HG03025 (cell line): ENCODE results near the gene NOTCH2.
"Not testable (repeated sequence)": the region's sequence is repeated elsewhere in the genome, so short reads cannot be mapped to it uniquely, and the experiment has no call there.

Source experiments
- ATAC-seq: cut with Tn5 transposase; IDR thresholded peaks from one replicate; pipeline ENCODE4 v1.9.1; 2021; ENCODE audit warnings: mild to moderate bottlenecking, moderate library complexity; ENCODE audit not compliant: unreplicated experiment, low FRiP score

NOTCH2 gene

DNA sequence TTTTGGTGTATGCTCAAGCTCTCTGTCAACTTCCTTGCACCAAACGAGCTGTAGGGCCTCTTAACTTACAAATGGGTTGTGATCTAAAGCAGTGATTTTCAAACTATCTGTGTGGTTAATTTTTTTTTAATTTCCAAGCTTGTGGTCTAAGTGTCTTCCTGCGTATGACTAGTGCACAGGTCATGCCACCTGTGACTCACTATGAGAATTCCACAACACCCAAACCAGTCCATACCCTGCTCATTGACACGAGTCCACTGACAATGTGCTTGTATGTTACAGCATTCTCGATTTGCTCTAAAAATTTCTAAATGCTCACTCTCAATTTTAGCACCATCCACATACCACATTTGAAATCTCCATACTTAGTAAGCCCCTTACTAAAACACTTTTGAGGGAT, 18.5 kb upstream of the NOTCH2 start:
- not testable (repeated sequence) for ATAC-seq

DNA sequence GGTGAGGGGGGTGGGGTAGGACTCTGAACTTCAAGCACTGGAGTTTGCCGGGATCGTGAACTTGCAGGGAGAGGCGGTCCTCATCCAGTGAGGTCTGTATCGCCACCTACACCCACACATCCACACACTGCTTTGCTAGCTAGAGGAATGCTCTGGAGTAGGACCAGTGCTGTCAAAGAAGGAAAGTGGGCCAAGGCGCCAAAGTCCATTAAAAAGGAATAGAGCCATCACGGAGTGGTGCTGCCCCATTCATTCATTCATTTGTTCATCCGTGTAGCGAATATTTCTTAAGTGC, 405 bp upstream of the NOTCH2 start:
- ATAC-seq: not testable (repeated sequence)

DNA sequence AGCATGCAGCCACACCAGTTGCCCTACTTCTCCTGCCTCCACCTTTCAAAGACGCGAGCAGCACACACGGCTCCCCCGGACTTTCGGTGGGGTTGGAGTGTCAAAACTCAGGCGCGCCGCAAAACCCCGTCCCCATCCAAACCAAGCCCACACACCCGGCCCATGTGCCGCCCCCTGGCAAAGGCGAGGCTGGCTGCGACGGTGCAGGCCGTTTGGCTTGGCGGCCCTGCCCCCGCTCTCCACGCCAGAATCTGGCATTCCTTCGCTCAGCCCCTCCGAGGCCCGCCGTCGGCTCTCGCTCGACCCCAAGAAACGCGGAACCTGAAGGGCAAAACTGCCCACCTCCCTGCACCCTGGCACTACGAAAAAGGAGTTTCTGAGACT, 787 bp downstream of the NOTCH2 start:
- not testable (repeated sequence) for ATAC-seq

DNA sequence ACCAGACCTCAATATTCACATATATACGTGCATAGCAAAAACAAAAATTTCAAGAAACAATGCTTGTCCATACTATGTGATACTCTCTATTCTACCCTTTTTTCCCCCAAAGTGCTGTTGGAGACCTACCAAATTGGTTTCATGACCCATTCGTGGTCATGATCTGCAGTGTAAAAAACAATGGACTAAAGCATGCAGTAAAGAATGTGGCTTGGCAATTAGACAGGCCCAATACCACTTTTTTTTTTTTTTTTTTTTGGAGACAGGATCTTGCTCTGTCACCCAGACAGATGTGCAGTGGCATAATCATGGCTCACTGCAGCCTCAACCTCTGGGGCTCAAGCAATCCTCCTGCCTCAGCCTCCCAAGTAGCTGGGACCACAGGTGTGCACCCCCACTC, 21.3 kb downstream of the NOTCH2 start:
- ATAC-seq: not testable (repeated sequence)

DNA sequence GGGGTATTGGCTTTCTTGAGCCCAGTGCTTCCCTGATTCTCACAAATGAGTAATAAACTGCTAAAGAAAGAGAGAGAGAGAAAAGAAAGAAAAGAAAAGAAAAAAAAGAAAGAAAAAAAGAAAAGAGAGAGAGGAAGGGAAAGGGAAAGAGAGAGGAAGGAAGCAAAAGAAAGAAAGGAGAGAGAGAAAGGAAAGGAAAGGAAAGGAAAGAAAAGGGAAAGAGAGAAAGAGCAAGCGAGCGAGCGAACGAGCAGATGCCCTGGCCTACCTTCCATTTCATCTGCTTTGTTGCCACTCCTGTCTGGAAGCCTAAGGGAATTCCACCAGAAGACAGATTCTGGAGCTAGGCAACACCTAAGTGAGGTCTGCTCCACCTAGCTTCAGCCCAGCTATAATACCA, 27.7 kb downstream of the NOTCH2 start:
- not testable (repeated sequence) for ATAC-seq

DNA sequence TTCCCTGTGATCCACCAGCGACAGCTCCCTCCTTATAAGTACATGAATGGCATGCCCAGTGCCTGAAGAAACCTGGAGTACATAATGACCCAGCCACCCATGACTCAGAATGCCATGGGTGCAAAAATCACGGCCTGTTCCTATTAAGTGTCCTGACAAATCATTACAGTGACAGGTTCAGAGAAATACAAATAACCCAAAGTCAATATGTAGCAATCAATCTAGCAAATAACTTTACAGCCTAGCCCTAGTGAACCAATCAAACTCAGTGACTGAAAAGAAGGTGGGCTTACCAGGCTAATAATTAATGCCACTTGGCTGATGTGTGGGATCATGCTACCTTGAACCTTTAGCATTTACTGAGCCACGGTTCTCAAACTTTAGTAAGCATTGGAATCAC, 37.2 kb downstream of the NOTCH2 start:
- ATAC-seq: not testable (repeated sequence)

DNA sequence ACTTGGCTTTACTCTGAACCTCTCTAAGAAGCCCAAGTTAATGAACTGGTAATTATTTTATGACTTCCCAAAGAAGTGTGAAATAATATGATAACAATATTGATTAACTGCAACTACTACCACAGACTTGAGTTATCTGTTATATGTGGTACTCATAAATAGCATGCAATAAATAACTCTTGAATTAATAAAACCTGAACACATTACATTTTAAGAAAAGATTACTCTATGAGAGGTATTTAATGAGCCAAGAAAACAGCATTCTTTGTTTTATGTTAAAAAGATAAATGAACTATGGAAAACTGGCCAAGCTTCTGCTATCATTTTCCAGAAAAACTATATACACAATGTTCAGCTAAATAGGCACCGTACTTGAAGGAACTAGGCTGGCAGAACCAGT, 45.7 kb downstream of the NOTCH2 start:
- ATAC-seq: not testable (repeated sequence)

DNA sequence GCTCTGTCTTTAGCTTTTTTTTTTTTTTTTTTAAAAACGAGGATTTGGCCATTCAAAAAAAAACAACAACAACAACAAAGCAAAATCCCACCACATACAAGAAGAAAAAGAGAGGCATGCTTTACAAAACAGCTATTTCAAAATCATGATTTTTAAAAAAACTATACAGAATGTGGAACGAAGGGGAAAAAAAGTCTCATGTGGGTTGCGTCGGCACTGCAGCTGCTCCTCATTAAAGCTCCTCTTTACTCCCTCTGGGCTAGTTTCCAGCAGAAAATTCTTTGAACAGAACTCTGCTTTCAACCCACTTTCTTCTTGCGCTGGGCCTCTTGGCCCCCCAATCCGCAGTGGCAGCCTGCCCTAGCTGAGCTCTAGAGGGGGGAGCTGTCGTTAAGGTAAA, 54.5 kb downstream of the NOTCH2 start:
- not testable (repeated sequence) for ATAC-seq

DNA sequence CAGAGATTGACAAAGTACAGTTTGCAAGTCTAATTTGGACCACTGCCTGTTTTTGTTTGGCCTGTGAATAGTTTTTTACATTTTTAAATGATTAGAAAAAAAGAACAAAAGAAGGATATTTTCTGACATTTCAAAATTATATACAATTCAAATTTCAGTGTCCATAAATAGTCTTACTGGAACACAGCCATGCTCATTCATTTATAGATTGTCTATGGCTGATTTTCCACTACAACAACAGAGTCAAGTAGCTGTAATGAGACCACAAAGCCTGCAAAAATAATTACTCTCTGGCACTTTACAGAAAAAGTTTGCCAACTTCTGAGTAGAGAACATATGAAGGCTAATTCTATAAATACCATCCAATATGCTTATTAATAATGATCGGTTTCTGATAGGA, 61.1 kb downstream of the NOTCH2 start:
- not testable (repeated sequence) for ATAC-seq

DNA sequence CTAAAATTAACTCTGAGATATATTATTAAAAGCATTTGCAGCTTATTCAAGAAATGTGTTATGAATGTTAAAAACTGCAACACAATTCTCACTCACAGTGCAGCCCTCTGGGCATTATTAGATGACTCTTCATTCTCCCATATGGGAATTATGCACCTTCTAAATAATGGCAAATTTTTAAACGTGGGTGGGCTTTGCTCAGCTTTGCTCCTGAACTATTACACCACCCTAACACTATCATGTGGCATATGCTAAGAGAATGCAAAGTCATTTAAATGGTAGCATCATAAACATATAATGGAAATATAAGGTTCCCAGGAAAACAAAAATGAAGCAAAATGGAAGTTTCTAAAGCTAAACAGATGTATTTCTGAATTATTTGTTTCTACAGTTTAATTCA, 61.6 kb downstream of the NOTCH2 start:
- not testable (repeated sequence) for ATAC-seq

DNA sequence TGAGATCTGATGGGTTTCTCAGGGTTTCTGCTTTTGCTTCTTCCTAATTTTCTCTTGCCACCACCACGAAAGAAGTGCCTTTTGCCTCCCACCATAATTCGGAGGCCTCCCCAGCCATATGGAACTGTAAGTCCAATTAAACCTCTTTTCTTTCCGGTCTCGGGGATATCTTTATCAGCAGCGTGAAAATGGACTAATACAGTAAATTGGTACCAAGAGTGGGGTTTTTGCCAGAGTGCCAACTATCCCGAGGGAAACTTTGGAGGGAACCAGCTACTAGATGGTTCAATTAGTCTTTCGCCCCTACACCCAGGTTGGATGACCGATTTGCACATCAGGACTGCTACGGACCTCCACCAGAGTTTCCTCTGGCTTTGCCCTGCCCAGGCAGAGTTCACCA, 68.4 kb downstream of the NOTCH2 start:
- not testable (repeated sequence) for ATAC-seq

DNA sequence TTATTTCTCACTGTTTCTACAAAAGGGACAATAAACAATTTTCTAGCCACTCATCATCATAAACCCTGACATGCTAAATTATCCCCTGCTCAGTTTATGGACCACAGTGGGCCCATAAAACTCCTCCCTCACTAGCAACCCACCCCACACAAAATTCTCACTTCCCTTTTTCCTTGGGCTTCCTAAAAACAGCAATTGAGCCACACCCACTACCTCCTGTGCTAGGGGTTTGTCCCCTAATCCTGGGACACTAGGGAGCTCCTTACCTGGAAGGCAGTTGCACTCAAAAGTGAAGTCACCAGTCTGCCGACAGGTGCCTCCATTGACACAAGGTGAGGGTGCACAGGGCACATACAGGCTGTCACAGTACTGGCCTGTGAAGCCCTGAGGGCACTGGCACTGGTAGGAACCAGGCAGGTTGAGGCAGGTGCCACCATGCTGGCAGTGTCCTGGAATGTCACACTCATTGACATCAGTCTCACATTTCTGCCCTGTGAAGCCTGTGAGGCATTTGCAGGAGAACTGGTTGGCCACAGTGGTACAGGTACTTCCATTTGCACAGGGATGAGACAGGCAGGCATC, 72.6 kb downstream of the NOTCH2 start:
- not testable (repeated sequence) for ATAC-seq

DNA sequence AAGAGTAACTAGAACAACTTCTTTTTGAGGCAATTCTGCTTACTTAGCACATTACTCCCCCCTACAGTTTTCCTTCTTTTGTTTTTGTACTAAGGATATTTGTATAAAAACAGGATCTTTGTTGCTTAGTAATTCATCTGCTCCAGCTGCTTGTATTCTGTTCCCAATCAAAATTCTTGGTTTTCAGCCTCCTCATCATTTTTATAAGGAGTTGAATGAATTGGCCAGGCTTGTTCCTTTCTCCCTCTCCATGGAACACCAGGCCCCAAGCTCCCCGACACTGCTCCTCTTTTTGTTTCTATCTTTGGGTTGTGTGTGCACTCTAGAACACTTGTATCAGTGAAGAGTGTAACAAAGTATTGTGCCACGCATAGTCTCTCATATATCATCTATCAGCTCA, 73.5 kb downstream of the NOTCH2 start:
- not testable (repeated sequence) for ATAC-seq

DNA sequence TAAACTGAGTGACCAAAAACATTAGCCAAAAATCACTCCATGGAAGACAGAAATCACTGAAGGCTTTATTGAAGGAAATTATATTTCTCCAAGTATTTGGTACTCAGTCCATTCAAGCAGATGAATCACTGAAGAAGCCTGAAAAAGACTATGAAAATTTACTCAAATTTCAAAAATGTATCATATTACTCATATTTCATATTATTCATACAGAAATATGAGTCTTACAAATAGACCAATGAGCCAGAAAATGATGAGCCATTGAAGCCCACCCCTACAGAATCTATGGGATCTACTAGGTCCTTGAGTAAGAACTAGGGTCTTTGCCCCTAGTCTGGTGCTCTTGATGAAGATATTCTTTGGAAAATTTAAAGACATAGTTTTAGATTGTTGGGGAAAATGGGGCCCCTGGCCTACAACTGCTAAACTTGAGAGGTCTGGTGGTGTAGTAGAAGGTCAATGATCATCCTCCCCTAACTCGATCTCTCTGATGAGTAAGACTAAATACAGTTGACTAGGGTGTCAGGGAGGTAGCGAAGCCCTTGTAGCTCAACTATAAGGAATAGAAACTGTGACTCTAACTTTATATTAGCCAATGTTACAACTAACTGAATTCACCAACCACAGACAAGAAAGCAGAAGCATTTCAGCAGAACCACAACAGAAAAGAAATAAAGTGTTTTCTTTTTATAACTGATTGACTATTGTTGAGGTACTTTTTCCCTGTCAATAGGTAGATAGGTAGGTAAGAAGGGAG, 81.0 kb downstream of the NOTCH2 start:
- no peak for ATAC-seq

DNA sequence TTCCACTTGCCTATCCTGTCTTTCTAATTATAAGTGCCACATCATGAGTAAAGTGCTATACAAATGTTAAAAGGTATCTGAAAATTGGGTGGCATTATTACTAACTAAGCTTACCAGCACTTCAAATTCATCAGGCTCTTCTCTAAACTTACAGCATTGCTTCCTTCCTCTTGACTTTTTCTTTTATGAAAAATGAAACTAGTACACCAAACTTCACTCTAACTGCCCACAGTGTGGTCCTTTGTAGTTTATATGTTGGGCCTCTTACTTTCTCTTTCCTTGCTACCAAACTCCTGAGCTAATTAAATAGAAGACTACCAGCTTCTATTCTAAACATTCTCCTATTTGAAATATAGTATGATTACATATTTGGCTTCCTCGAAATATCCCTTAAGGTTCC, 81.8 kb downstream of the NOTCH2 start:
- peak; percentile 69 for ATAC-seq

DNA sequence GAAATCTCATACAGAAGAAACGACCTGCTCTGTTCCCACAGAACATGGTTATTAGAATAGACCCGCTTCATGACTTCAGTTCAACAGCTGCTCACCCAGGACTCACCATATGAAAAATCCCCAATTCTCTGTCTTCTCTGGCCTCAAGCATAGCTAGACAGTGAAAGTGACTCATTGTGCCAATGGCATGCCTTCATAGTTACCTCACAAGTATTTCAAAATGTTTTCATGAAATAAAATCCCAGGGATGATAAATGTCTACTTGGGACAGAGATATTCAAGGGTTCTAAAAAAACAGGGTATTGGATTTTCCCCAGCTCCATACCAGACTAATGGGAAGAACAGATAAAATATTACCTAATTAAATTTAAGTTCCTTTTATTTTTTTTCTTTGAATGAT, 82.3 kb downstream of the NOTCH2 start:
- ATAC-seq: no peak

DNA sequence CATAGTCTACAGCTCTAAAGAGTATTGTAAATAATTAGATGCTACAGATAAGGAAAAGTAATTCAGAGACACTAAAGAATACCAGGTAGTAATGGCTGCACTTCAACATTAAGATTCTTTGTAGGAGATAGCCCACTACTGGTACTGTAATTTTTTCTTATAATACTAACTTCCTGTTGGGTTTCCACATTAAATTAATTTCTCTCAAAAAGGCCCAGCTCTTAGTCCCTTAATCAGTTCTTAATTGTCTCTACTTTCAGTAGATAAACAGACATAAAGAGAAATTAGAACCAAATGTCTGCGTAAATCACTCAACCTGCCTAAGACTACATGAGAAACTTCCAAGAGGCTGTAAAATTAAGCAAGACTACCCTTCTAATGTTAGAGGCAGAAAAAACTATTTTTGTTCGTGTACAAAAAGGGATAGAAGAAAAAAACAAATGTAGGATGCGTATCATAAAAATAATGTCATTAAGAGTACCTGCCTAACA, 83.4 kb downstream of the NOTCH2 start:
- ATAC-seq: no peak

DNA sequence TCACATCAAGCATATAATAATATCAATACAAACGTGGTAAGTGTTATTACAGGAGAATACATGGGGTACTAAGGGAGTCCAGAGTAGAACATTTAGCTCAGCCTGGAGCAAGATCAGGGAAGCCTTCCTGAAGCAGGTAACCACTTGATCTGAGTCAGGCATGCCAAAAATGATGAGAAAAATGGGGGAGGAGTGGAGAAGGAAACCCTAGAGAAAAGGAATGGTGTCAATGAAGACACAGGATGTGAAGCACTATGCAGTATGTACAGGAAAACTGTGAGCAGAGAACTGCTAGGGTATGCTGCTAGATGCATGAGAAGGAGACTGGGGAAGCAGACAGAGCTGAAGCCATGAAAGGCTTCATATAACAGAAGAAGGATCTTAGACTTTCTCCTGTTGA, 84.7 kb downstream of the NOTCH2 start:
- no peak for ATAC-seq

DNA sequence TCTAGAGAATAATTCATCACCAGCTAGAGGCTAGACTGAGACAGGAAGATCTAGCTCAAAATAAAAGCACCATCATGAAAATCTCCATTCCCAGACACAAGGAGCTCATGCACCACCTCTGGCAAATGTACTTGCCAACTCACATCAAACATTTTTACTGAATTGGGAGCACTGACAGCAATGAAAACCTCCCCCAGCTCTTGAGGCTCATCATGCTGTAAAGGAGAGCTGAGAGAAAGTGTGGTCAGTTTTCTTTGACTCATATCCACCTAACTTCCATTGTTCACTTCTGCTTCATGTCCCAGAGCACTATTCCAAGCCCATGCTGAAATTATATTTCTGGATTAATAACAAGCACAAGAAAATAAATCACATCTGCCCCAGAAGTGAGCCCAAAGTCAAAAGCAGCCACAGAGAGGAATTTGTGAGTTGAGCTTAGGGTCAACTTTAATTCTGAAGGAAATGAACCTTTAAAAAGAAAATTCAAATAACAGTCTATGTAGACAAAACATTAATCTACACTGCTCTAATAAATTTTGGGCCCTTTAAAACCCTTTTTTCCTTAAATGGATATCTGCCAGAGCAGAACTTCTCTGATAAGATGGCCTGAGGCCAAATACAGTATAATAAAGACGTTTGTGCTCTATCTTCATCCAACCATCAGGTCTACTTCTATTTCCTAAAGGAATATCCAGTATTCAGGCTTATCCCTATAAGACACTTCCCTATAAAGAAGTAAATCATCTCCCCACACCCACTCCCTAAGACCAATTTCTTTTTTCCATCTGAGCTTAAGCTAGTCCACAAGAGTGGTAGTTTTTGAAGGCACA, 87.3 kb downstream of the NOTCH2 start:
- ATAC-seq: no peak

DNA sequence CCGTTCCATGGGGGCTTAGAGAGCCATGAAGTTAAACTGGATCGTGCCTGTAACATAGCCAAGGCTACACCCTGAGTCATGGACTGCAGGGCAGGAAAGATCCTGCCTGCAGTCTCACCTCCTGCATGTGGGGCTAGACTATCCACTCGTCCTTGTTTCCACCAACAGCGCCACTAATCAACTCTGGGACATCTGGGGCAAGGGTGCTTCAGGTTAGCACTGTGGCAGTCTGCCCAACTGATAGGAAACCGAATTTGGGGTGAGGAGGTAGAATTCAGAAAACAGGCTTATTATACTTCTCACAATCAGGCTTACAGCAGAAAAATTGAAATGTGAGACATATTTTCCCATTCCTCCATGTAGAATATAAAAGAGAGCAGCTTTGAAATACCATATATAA, 88.0 kb downstream of the NOTCH2 start:
- ATAC-seq: no peak

DNA sequence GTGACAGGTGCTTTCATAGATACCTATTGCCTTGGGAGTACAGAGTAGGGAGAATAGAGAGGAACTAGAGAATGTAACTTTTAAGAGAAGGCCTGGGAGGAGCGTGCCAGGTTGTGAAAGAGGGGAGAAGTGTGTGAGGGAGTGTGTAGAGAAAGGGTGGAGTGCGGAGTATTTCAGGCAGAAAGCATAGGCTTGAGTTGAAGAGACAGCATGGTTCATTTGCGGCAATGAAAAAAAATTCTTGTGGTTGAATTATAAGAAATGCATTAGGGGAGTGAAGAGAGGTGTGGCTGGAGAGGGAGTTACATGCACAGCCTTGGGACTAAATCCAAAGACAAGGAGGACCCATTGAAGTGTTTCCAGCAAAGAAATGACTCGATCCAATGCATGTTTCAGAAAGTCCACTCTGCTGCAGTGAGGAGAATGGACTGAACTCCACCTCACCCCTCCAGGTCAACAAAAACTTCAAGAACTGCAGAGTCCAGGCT, 91.4 kb downstream of the NOTCH2 start:
- ATAC-seq: no peak
